Liver (tissue), 9 donors: ENCODE results near the gene TSSC4. TPM values are rescaled to one million over a fixed set of nuclear protein-coding genes. Genes with fewer than 3 reads are reported as not detected.

Source experiments
- DNase-seq: peaks from one replicate; pipeline ENCODE4 v3.0.0-alpha.2; 2017; ENCODE audit warnings: low spot score
- H3K27ac ChIP-seq, 2 donors: one replicate each; pipeline ENCODE4 v1.7.0; 2013; ENCODE audit warnings: inconsistent platforms in 2 of 2, low read length in 2 of 2, control low read depth in 1 of 2, low read depth in 1 of 2, mild to moderate bottlenecking in 1 of 2
- H3K27me3 ChIP-seq, 4 donors: one replicate each; pipeline versions ENCODE4 v1.6.1 to v1.7.0; 2013; ENCODE audit warnings: low read length in 3 of 4, inconsistent platforms in 1 of 4, mild to moderate bottlenecking in 1 of 4, moderate library complexity in 1 of 4; ENCODE audit not compliant: control insufficient read depth in 4 of 4, insufficient read depth in 4 of 4
- H3K36me3 ChIP-seq, 4 donors: one replicate each; pipeline versions ENCODE4 v1.6.1 to v1.7.0; 2013; ENCODE audit warnings: low read length in 3 of 4, mild to moderate bottlenecking in 3 of 4, low read depth in 1 of 4, moderate library complexity in 1 of 4; ENCODE audit not compliant: control insufficient read depth in 4 of 4, insufficient read depth in 3 of 4
- H3K4me1 ChIP-seq, 4 donors: one replicate each; pipeline versions ENCODE4 v1.6.1 to v1.7.0; 2013; ENCODE audit warnings: low read length in 3 of 4, mild to moderate bottlenecking in 3 of 4, moderate library complexity in 1 of 4; ENCODE audit not compliant: control insufficient read depth in 4 of 4, insufficient read depth in 4 of 4
- H3K4me3 ChIP-seq, 3 donors: one replicate each; pipeline versions ENCODE4 v1.6.1 to v1.7.0; 2013; ENCODE audit warnings: low read length in 3 of 3, control low read depth in 1 of 3, low read depth in 1 of 3, mild to moderate bottlenecking in 1 of 3
- H3K9ac ChIP-seq, 2 donors: one replicate each; pipeline ENCODE4 v1.7.0; 2013; ENCODE audit warnings: low read length in 2 of 2, mild to moderate bottlenecking in 2 of 2, moderate library complexity in 2 of 2, control low read depth in 1 of 2, low read depth in 1 of 2
- H3K9me3 ChIP-seq, 4 donors: one replicate each; pipeline versions ENCODE4 v1.6.1 to v1.7.0; 2013; ENCODE audit warnings: low read length in 3 of 4; ENCODE audit not compliant: control insufficient read depth in 4 of 4
- EGR1 ChIP-seq, 2 donors: IDR thresholded peaks; 2 replicates each; pipeline ENCODE4 v1.6.1; 2016 to 2018; ENCODE audit warnings: antibody characterized with exemption in 2 of 2, low read depth in 2 of 2
- FOXA1 ChIP-seq: IDR thresholded peaks from 2 replicates; pipeline ENCODE4 v1.6.1; 2016; ENCODE audit warnings: antibody characterized with exemption
- FOXA2 ChIP-seq: IDR thresholded peaks from 2 replicates; pipeline ENCODE4 v1.6.1; 2016; ENCODE audit warnings: antibody characterized with exemption
- GABPA ChIP-seq, 2 donors: IDR thresholded peaks in 1 of 2; conservative IDR thresholded peaks in 1 of 2; 2 replicates each; pipeline ENCODE4 v1.6.1; 2016; ENCODE audit warnings: antibody characterized with exemption in 2 of 2, mild to moderate bottlenecking in 1 of 2, moderate library complexity in 1 of 2
- HNF4A ChIP-seq, 2 donors: conservative IDR thresholded peaks; 2 replicates each; pipeline ENCODE4 v1.6.1; 2016; ENCODE audit warnings: antibody characterized with exemption in 2 of 2, mild to moderate bottlenecking in 2 of 2
- HNF4G ChIP-seq: IDR thresholded peaks from 2 replicates; pipeline ENCODE4 v1.6.1; 2016; ENCODE audit warnings: antibody characterized with exemption
- JUND ChIP-seq, 2 donors: IDR thresholded peaks; 2 replicates each; pipeline ENCODE4 v1.6.1; 2016; ENCODE audit warnings: antibody characterized with exemption in 2 of 2
- NR2F2 ChIP-seq: IDR thresholded peaks from 2 replicates; pipeline ENCODE4 v1.6.1; 2016; ENCODE audit warnings: antibody characterized with exemption
- RAD21 ChIP-seq, 2 donors: IDR thresholded peaks; 2 replicates each; pipeline ENCODE4 v1.6.1; 2016; ENCODE audit warnings: antibody characterized with exemption in 2 of 2, mild to moderate bottlenecking in 2 of 2
- RXRA ChIP-seq, 2 donors: IDR thresholded peaks; 2 replicates each; pipeline ENCODE4 v1.6.1; 2017 to 2018; ENCODE audit warnings: antibody characterized with exemption in 2 of 2, mild to moderate bottlenecking in 1 of 2
- SP1 ChIP-seq: IDR thresholded peaks from 2 replicates; pipeline ENCODE4 v1.6.1; 2018; ENCODE audit warnings: antibody characterized with exemption, mild to moderate bottlenecking
- TAF1 ChIP-seq: conservative IDR thresholded peaks from 2 replicates; pipeline ENCODE4 v1.6.1; 2016; ENCODE audit warnings: antibody characterized with exemption, mild to moderate bottlenecking
- YY1 ChIP-seq: IDR thresholded peaks from 2 replicates; pipeline ENCODE4 v1.6.1; 2016; ENCODE audit warnings: antibody characterized with exemption, mild to moderate bottlenecking
- WGBS: extraction: QIAGEN DNeasy Blood & Tissue Kit; methylation state at CpG from one replicate; pipeline ENCODE4 v1.1.7; 2013; 5-methylcytosine and 5-hydroxymethylcytosine counted together
- polyA plus RNA-seq, 2 donors: library from polyadenylated mRNA; stranded (reverse) in 1 of 2; unstranded in 1 of 2; fragments of 200-250 nt in 1 of 2; fragments of >200 nt in 1 of 2; fragmentation: Nextera tagmentation in 1 of 2; extraction: Ambion mirVana in 1 of 2; gene quantifications; one replicate each; pipeline versions ENCODE4 v1.2.1 to v1.2.3, GENCODE V29; 2013 to 2015
- total RNA-seq, 2 donors: library from RNA; depleted of rRNA; stranded (reverse); fragments of >200 nt; gene quantifications; one replicate each; pipeline ENCODE4 v1.2.3, GENCODE V29; 2014
- TF ChIP-seq, protein P1 (sequence below): IDR thresholded peaks from 2 replicates; pipeline ENCODE4 v1.6.1; 2016; ENCODE audit warnings: antibody characterized with exemption, mild to moderate bottlenecking
- TF ChIP-seq, protein P2 (sequence below): IDR thresholded peaks from 2 replicates; pipeline ENCODE4 v1.6.1; 2016; ENCODE audit warnings: antibody characterized with exemption
- TF ChIP-seq, protein P3 (sequence below): fragments of 150-350 bp; IDR thresholded peaks from 2 replicates; pipeline ENCODE4 v1.5.1; 2017; ENCODE audit warnings: improper control_type of control experiment, low read depth, low read length; ENCODE audit not compliant: missing input control
- TF ChIP-seq, protein P4 (sequence below): IDR thresholded peaks from 2 replicates; pipeline ENCODE4 v1.6.1; 2016; ENCODE audit warnings: antibody characterized with exemption
- TF ChIP-seq, protein P5 (sequence below): IDR thresholded peaks from 2 replicates; pipeline ENCODE4 v1.6.1; 2016; ENCODE audit warnings: antibody characterized with exemption
- donor health status: healthy.
- donor health status: healthy.
- donor health status: healthy.
- donor health status: healthy.
- donor health status: healthy.

TSSC4 gene
- total and polyA plus RNA-seq, 4 donors, result 15.8 to 19.1 (median 17.6) TPM

DNA sequence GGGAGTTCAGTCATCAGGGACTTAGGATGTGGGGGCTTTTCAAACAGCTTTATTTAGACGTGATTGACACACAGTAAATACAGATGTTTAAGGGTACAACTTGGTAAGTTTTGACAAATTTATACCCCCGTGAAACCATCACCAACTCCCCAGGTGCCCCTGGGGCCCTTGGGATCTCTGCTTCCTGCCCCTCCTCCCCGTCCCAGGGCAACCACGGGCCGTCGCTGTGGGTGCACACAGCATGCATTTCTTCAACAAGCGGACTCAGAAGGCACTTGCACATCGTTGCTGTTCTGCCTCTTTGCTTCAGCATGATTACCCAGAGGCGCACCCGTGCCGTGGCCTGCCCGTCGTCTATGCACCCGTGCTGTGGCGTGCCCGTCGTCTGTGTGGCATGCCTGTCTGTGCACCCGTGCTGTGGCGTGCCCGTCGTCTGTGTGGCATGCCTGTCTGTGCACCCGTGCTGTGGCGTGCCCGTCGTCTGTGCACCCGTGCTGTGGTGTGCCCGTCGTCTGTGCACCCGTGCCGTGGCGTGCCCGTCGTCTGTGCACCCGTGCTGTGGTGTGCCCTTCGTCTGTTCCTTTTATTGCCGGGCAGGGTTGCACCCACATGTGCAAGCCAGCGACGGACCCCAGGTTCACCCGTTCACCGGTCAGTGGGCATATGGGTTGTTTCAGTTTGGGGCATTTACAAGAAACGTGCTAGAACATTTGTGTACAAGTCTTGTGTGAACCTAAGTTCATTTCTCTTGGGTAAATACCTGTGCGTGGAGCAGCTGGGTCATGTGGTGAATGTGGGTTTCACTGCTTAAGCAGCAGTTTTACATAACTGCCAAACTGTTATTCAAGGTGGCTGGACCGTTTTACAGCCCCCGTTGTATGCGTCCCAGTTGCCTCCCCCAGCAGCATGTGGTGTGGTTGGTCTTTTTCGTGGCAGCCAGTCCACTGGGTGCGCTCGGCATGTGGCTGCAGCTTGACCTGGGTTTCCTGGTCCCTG, 15.1 kb upstream of the TSSC4 start:
- TF ChIP-seq YY1, result no peak
- peak; percentile 10 to 19 for TF ChIP-seq RAD21 (IDR thresholded peaks at IDR 0.05)
- TF ChIP-seq RXRA (IDR thresholded peaks at IDR 0.05), result peak; percentile 69 to 89
- TF ChIP-seq HNF4G, result no peak
- peak in 1 of 2 donors; percentile 62 for TF ChIP-seq GABPA (IDR thresholded peaks at IDR 0.05 in 1 of 2, conservative IDR thresholded peaks at IDR 0.05 in 1 of 2)
- peak; percentile 93 for TF ChIP-seq FOXA2
- TF ChIP-seq SP1, result peak; percentile 37
- TF ChIP-seq HNF4A (conservative IDR thresholded peaks at IDR 0.05), result peak; percentile 39 to 70
- TF ChIP-seq, protein P1, sequence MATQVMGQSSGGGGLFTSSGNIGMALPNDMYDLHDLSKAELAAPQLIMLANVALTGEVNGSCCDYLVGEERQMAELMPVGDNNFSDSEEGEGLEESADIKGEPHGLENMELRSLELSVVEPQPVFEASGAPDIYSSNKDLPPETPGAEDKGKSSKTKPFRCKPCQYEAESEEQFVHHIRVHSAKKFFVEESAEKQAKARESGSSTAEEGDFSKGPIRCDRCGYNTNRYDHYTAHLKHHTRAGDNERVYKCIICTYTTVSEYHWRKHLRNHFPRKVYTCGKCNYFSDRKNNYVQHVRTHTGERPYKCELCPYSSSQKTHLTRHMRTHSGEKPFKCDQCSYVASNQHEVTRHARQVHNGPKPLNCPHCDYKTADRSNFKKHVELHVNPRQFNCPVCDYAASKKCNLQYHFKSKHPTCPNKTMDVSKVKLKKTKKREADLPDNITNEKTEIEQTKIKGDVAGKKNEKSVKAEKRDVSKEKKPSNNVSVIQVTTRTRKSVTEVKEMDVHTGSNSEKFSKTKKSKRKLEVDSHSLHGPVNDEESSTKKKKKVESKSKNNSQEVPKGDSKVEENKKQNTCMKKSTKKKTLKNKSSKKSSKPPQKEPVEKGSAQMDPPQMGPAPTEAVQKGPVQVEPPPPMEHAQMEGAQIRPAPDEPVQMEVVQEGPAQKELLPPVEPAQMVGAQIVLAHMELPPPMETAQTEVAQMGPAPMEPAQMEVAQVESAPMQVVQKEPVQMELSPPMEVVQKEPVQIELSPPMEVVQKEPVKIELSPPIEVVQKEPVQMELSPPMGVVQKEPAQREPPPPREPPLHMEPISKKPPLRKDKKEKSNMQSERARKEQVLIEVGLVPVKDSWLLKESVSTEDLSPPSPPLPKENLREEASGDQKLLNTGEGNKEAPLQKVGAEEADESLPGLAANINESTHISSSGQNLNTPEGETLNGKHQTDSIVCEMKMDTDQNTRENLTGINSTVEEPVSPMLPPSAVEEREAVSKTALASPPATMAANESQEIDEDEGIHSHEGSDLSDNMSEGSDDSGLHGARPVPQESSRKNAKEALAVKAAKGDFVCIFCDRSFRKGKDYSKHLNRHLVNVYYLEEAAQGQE, result no peak
- peak; percentile 79 for TF ChIP-seq FOXA1

DNA sequence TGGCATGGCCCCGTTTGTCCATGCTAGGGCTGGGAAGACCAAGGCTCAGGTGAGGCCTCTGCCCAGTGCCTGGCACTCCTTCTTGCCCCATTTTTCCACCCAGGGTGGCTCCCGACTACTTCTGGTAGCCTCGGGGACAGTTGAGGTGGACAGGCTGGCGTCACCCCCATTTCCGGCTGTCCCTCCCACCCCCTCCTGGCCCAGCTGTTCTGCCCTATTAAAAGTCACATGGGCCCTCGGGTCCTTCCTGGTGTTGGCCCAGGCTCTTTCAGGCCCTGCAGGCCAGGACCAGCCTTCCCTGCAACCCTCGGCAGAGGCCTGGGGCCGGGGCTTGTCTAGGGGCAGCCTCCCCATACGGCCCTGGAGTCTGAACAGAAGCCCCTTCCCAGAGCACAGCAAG, 14.0 kb upstream of the TSSC4 start:
- Histone ChIP-seq H3K27ac (peak overlapping the region; percentile 21 to 60), H3K9me3 (no peaks in the 10 kb centered on the region), H3K27me3 (no peaks in the 10 kb centered on the region), H3K36me3 (peaks cover 0 to 13% (median 2%) of the 10 kb centered on the region in 4 donors), H3K4me1 (peaks cover 56 to 94% (median 82%) of the 10 kb centered on the region in 4 donors), H3K9ac (no peak overlapping the region), H3K4me3 (no peak overlapping the region)
- TF ChIP-seq, protein P2, sequence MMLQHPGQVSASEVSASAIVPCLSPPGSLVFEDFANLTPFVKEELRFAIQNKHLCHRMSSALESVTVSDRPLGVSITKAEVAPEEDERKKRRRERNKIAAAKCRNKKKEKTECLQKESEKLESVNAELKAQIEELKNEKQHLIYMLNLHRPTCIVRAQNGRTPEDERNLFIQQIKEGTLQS, result no peak
- TF ChIP-seq, protein P3, sequence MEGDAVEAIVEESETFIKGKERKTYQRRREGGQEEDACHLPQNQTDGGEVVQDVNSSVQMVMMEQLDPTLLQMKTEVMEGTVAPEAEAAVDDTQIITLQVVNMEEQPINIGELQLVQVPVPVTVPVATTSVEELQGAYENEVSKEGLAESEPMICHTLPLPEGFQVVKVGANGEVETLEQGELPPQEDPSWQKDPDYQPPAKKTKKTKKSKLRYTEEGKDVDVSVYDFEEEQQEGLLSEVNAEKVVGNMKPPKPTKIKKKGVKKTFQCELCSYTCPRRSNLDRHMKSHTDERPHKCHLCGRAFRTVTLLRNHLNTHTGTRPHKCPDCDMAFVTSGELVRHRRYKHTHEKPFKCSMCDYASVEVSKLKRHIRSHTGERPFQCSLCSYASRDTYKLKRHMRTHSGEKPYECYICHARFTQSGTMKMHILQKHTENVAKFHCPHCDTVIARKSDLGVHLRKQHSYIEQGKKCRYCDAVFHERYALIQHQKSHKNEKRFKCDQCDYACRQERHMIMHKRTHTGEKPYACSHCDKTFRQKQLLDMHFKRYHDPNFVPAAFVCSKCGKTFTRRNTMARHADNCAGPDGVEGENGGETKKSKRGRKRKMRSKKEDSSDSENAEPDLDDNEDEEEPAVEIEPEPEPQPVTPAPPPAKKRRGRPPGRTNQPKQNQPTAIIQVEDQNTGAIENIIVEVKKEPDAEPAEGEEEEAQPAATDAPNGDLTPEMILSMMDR, result no peak
- TF ChIP-seq HNF4A (conservative IDR thresholded peaks at IDR 0.05), result no peak
- TF ChIP-seq YY1, result no peak
- TF ChIP-seq NR2F2, result no peak
- TF ChIP-seq TAF1, result no peak
- TF ChIP-seq, protein P4, sequence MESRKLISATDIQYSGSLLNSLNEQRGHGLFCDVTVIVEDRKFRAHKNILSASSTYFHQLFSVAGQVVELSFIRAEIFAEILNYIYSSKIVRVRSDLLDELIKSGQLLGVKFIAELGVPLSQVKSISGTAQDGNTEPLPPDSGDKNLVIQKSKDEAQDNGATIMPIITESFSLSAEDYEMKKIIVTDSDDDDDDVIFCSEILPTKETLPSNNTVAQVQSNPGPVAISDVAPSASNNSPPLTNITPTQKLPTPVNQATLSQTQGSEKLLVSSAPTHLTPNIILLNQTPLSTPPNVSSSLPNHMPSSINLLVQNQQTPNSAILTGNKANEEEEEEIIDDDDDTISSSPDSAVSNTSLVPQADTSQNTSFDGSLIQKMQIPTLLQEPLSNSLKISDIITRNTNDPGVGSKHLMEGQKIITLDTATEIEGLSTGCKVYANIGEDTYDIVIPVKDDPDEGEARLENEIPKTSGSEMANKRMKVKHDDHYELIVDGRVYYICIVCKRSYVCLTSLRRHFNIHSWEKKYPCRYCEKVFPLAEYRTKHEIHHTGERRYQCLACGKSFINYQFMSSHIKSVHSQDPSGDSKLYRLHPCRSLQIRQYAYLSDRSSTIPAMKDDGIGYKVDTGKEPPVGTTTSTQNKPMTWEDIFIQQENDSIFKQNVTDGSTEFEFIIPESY, result no peak
- TF ChIP-seq RXRA (IDR thresholded peaks at IDR 0.05), result no peak
- TF ChIP-seq SP1, result no peak
- no peak for TF ChIP-seq EGR1 (IDR thresholded peaks at IDR 0.05; ENCODE audit: low read depth in 2 of 2)
- TF ChIP-seq HNF4G, result no peak
- TF ChIP-seq JUND (IDR thresholded peaks at IDR 0.05), result no peak
- TF ChIP-seq, protein P1, result no peak
- TF ChIP-seq GABPA (IDR thresholded peaks at IDR 0.05 in 1 of 2, conservative IDR thresholded peaks at IDR 0.05 in 1 of 2), result no peak
- no peak for TF ChIP-seq FOXA2
- TF ChIP-seq, protein P5, sequence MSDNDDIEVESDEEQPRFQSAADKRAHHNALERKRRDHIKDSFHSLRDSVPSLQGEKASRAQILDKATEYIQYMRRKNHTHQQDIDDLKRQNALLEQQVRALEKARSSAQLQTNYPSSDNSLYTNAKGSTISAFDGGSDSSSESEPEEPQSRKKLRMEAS, result no peak
- TF ChIP-seq RAD21 (IDR thresholded peaks at IDR 0.05), result no peak
- no peak for TF ChIP-seq FOXA1
- WGBS, result 44% methylated on average over 9 of the region's 9 CpGs
- no peak for DNase-seq

More for the DNA sequence above, 15.1 kb upstream of the TSSC4 start:
- no peaks in the 10 kb centered on the region for H3K9me3 ChIP-seq
- no peaks in the 10 kb centered on the region for H3K27me3 ChIP-seq
- peak overlapping the region; percentile 1 to 60 for H3K27ac ChIP-seq
- H3K4me3 ChIP-seq, result peak overlapping the region in 1 of 3 donors; percentile 5
- no peak for DNase-seq
- peaks cover 0 to 5% (median 1%) of the 10 kb centered on the region in 4 donors for H3K36me3 ChIP-seq
- WGBS, result 33% methylated on average over 48 of the region's 48 CpGs
- H3K4me1 ChIP-seq, result peaks cover 66 to 97% (median 91%) of the 10 kb centered on the region in 4 donors
- no peak overlapping the region for H3K9ac ChIP-seq
